Measurements from ENCODE around the gene NAA40. TPM values are rescaled to one million over a fixed set of nuclear protein-coding genes. Genes with fewer than 3 reads are reported as not detected.

Gene NAA40
- total RNA-seq, 4 donors from 2014 or later = 3.8 to 12.5 (median 8.5) TPM

- Histone ChIP-seq H3K27me3 (peaks cover 10% of the 10 kb centered on the region), H3K9me3 (no peaks in the 10 kb centered on the region), H3K4me1 (peaks cover 0 to 40% (median 26%) of the 10 kb centered on the region in 3 donors), H3K27ac (peak overlapping the region in 1 of 4 donors; percentile 37), H3K4me3 (peak overlapping the region in 1 of 2 donors; percentile 49), H3K36me3 (peaks cover 0 to 45% of the 10 kb centered on the region in 2 donors)
- ATAC-seq = peak; percentile 42
- no peak for TF ChIP-seq CTCF (IDR thresholded peaks at IDR 0.05)
- no peak for TF ChIP-seq POLR2AphosphoS5 (IDR thresholded peaks at IDR 0.05)
- TF ChIP-seq EP300 (IDR thresholded peaks at IDR 0.05) = no peak
- no peak for TF ChIP-seq POLR2A (IDR thresholded peaks at IDR 0.05)
- WGBS, 2 donors (ENCODE audit: low coverage in 1 of 2) = 0% methylated on average over 1 of the region's 59 CpGs; no CpG with 5 or more reads in 1 of the 2 donors
Measured at GRCh38 chr11:63999349-64000025, 60.7 kb downstream of the NAA40 start.

GRCh38 chr11:64000026-64000739 lies 61.4 kb downstream of the NAA40 start:
- no CpG with 5 or more reads among the region's 67 CpGs for WGBS, 2 donors (ENCODE audit: low coverage in 1 of 2)
- Histone ChIP-seq H3K36me3 (peaks cover 0 to 38% of the 10 kb centered on the region in 2 donors), H3K4me1 (peaks cover 0 to 40% (median 26%) of the 10 kb centered on the region in 3 donors), H3K27me3 (peaks cover 15% of the 10 kb centered on the region), H3K9me3 (no peaks in the 10 kb centered on the region), H3K27ac (peak overlapping the region in 1 of 4 donors; percentile 37), H3K4me3 (peak overlapping the region in 1 of 2 donors; percentile 49)
- TF ChIP-seq POLR2A (IDR thresholded peaks at IDR 0.05) (no peak), POLR2AphosphoS5 (IDR thresholded peaks at IDR 0.05) (no peak), EP300 (IDR thresholded peaks at IDR 0.05) (no peak), CTCF (IDR thresholded peaks at IDR 0.05) (peak in 3 of 4 experiments; percentile 90 to 98 (median 96))
- peak; percentile 86 for ATAC-seq

- TF ChIP-seq CTCF (IDR thresholded peaks at IDR 0.05) (peak in 1 of 4 experiments; percentile 14), EP300 (IDR thresholded peaks at IDR 0.05) (no peak)
- H3K27me3 ChIP-seq = peaks cover 22% of the 10 kb centered on the region
- peaks cover 0 to 30% of the 10 kb centered on the region in 2 donors for H3K36me3 ChIP-seq
- H3K9me3 ChIP-seq = no peaks in the 10 kb centered on the region
- WGBS, 2 donors (ENCODE audit: low coverage in 1 of 2) = 62% methylated on average over 6 of the region's 60 CpGs; no CpG with 5 or more reads in 1 of the 2 donors
- peak overlapping the region in 1 of 2 donors; percentile 49 for H3K4me3 ChIP-seq
- H3K4me1 ChIP-seq = peaks cover 0 to 40% (median 26%) of the 10 kb centered on the region in 3 donors
- peak overlapping the region in 1 of 4 donors; percentile 37 for H3K27ac ChIP-seq
- no peak for ATAC-seq
Measured at GRCh38 chr11:64000740-64001483, 62.1 kb downstream of the NAA40 start.

- H3K27me3 ChIP-seq = peaks cover 23% of the 10 kb centered on the region
- TF ChIP-seq CTCF (IDR thresholded peaks at IDR 0.05) (no peak), EP300 (IDR thresholded peaks at IDR 0.05) (no peak), POLR2A (IDR thresholded peaks at IDR 0.05) (no peak), POLR2AphosphoS5 (IDR thresholded peaks at IDR 0.05) (no peak)
- H3K9me3 ChIP-seq = no peaks in the 10 kb centered on the region
- H3K4me3 ChIP-seq = no peak overlapping the region
- no peak for ATAC-seq
- H3K27ac ChIP-seq = no peak overlapping the region
- peaks cover 0 to 22% of the 10 kb centered on the region in 2 donors for H3K36me3 ChIP-seq
- WGBS, 2 donors (ENCODE audit: low coverage in 1 of 2) = 49 to 55% methylated on average over 3 to 8 of the region's 23 CpGs
- H3K4me1 ChIP-seq = peaks cover 0 to 45% (median 26%) of the 10 kb centered on the region in 3 donors
Measured at GRCh38 chr11:64001484-64002420, 63.0 kb downstream of the NAA40 start.

All from gastroesophageal sphincter (tissue), 4 donors.